ENCODE data around the gene R3HDM2.

- no peak for TF ChIP-seq CTCF (IDR thresholded peaks at IDR 0.05)
- no peak for TF ChIP-seq POLR2AphosphoS5 (IDR thresholded peaks at IDR 0.05)
- TF ChIP-seq POLR2A (IDR thresholded peaks at IDR 0.05; ENCODE audit: low read depth), result no peak
- no peak for TF ChIP-seq EP300 (IDR thresholded peaks at IDR 0.05)
These were observed 40.3 kb upstream of the R3HDM2 start for GRCh38 chr12:57470970-57471656.

All from esophagus muscularis mucosa (tissue), 4 donors.